GM18517 (cell line): ENCODE results near the gene USH2A.
"Not testable (repeated sequence)": the region's sequence is repeated elsewhere in the genome, so short reads cannot be mapped to it uniquely, and the experiment has no call there.

Experiments used
- ATAC-seq: cut with Tn5 transposase; IDR thresholded peaks from one replicate; pipeline ENCODE4 v1.9.1; 2021; ENCODE audit warnings: mild to moderate bottlenecking, moderate library complexity; ENCODE audit not compliant: unreplicated experiment

USH2A gene

GRCh38 chr1:216055004-216055403, 368.2 kb downstream of the USH2A start:
- no peak for ATAC-seq

GRCh38 chr1:216054600-216054999, 368.6 kb downstream of the USH2A start:
- ATAC-seq, result no peak

GRCh38 chr1:216051071-216051470, 372.2 kb downstream of the USH2A start:
- no peak for ATAC-seq

- ATAC-seq, result no peak
Observed at GRCh38 chr1:216049741-216050430, 373.4 kb downstream of the USH2A start.

- no peak for ATAC-seq
Observed at GRCh38 chr1:216047811-216048572, 375.3 kb downstream of the USH2A start.

- no peak for ATAC-seq
Observed at GRCh38 chr1:216046336-216046735, 376.9 kb downstream of the USH2A start.

GRCh38 chr1:216045400-216045799, 377.8 kb downstream of the USH2A start:
- ATAC-seq, result no peak

- no peak for ATAC-seq
Observed at GRCh38 chr1:216044538-216044937, 378.7 kb downstream of the USH2A start.

GRCh38 chr1:216034506-216034905, 388.7 kb downstream of the USH2A start:
- no peak for ATAC-seq

- ATAC-seq, result no peak
Observed at GRCh38 chr1:216032961-216033614, 390.2 kb downstream of the USH2A start.

- no peak for ATAC-seq
Observed at GRCh38 chr1:216032284-216032683, 391.0 kb downstream of the USH2A start.

GRCh38 chr1:216028631-216029030, 394.6 kb downstream of the USH2A start:
- no peak for ATAC-seq

GRCh38 chr1:216024546-216024945, 398.7 kb downstream of the USH2A start:
- ATAC-seq, result no peak

GRCh38 chr1:216020743-216021345, 402.4 kb downstream of the USH2A start:
- no peak for ATAC-seq

GRCh38 chr1:216015116-216015515, 408.1 kb downstream of the USH2A start:
- ATAC-seq, result no peak

- ATAC-seq, result no peak
Observed at GRCh38 chr1:216014086-216014485, 409.2 kb downstream of the USH2A start.

- ATAC-seq, result not testable (repeated sequence)
Observed at GRCh38 chr1:216009456-216009855, 413.8 kb downstream of the USH2A start.

GRCh38 chr1:216005916-216006315, 417.3 kb downstream of the USH2A start:
- peak; percentile 100 for ATAC-seq

- no peak for ATAC-seq
Observed at GRCh38 chr1:215992620-215993019, 430.6 kb downstream of the USH2A start.

- no peak for ATAC-seq
Observed at GRCh38 chr1:215987092-215987875, 436.0 kb downstream of the USH2A start.

GRCh38 chr1:215986401-215986800, 436.8 kb downstream of the USH2A start:
- ATAC-seq, result no peak
